ENCODE results near the gene ZNF646. TPM values are rescaled to one million over a fixed set of nuclear protein-coding genes. Genes with fewer than 3 reads are reported as not detected.

ZNF646 gene
- total and polyA plus RNA-seq, 2 donors (not counting 3 experiments of a cell fraction or from before 2014, with no cell fraction given): 4.1 to 15.9 TPM

GRCh38 chr16:31078597-31079341 lies 4.5 kb downstream of the ZNF646 start:
- no peak for TF ChIP-seq POLR2AphosphoS5 (IDR thresholded peaks at IDR 0.05; ENCODE audit: insufficient read depth, low read depth, low read length)
- Histone ChIP-seq H3K79me2 (ENCODE audit: control insufficient read depth, insufficient read depth, low read length) (peaks cover 26% of the 10 kb centered on the region), H2AFZ (ENCODE audit: low read depth, low read length) (no peak overlapping the region), H4K20me1 (replicated peaks; ENCODE audit: control insufficient read depth, extremely low read depth, insufficient read depth, low read length) (no peaks in the 10 kb centered on the region), H3K4me1 (ENCODE audit: control insufficient read depth, extremely low read depth, insufficient read depth, low read length) (peaks cover 4% of the 10 kb centered on the region), H3K9me1 (replicated peaks; ENCODE audit: control insufficient read depth, extremely low read depth, insufficient read depth, low read length) (no peaks in the 10 kb centered on the region), H3K9me3 (replicated peaks; ENCODE audit: control insufficient read depth, insufficient read depth, low read length) (no peaks in the 10 kb centered on the region), H3K36me3 (ENCODE audit: control insufficient read depth in 2 of 2, extremely low read depth in 1 of 2, insufficient read depth in 2 of 2, low read length in 2 of 2) (peaks cover 3 to 37% of the 10 kb centered on the region in 2 experiments), H3K4me3 (replicated peaks in 1 of 3; ENCODE audit: insufficient read depth in 1 of 3, low read depth in 1 of 3, low read length in 3 of 3) (no peak overlapping the region), H3K27ac (ENCODE audit: insufficient read depth, low read depth, low read length) (no peak overlapping the region), H3K9ac (replicated peaks; ENCODE audit: extremely low read depth, insufficient read depth, low read length) (no peak overlapping the region), H3K4me2 (ENCODE audit: insufficient read depth, low read length) (no peak overlapping the region), H3K27me3 (ENCODE audit: control insufficient read depth in 2 of 2, insufficient read depth in 2 of 2, low read length in 2 of 2) (no peaks in the 10 kb centered on the region)
- POLR2A ChIA-PET: no interaction called here
- intact Hi-C loops (cut with micrococcal nuclease) (loop anchor here (10.0 kb wide), 1 partner anchor 786 kb away; no protein-coding TSS in a partner anchor), dilution Hi-C loops (cut with MboI; ENCODE audit: extremely low pct_ligation_motif_present, low sequenced_read_pairs) (no loop called here)
- CTCF ChIA-PET: no interaction called here
- BruUV-seq (replicated peaks): no TSS peak
- DNase-seq (ENCODE audit: low read depth, low spot score) (no peak), FAIRE-seq (no peak)

- no peak overlapping the region for H3K9ac ChIP-seq (replicated peaks; ENCODE audit: extremely low read depth, insufficient read depth, low read length)
- ChIA-PET POLR2A (no interaction called here), CTCF (no interaction called here)
- no TSS peak for BruUV-seq (replicated peaks)
- H3K36me3 ChIP-seq (ENCODE audit: control insufficient read depth in 2 of 2, extremely low read depth in 1 of 2, insufficient read depth in 2 of 2, low read length in 2 of 2): peaks cover 3 to 38% of the 10 kb centered on the region in 2 experiments
- H3K9me1 ChIP-seq (replicated peaks; ENCODE audit: control insufficient read depth, extremely low read depth, insufficient read depth, low read length): no peaks in the 10 kb centered on the region
- H3K4me2 ChIP-seq (ENCODE audit: insufficient read depth, low read length): no peak overlapping the region
- H3K9me3 ChIP-seq (replicated peaks; ENCODE audit: control insufficient read depth, insufficient read depth, low read length): no peaks in the 10 kb centered on the region
- dilution Hi-C loops (cut with MboI; ENCODE audit: extremely low pct_ligation_motif_present, low sequenced_read_pairs) (no loop called here), intact Hi-C loops (cut with micrococcal nuclease) (loop anchor here (10.0 kb wide), 1 partner anchor 785 kb away; no protein-coding TSS in a partner anchor)
- no peaks in the 10 kb centered on the region for H4K20me1 ChIP-seq (replicated peaks; ENCODE audit: control insufficient read depth, extremely low read depth, insufficient read depth, low read length)
- TF ChIP-seq EZH2 (IDR thresholded peaks at IDR 0.05; ENCODE audit: borderline replicate concordance, low read depth, low read length, severe bottlenecking) (no peak), FOS (IDR thresholded peaks at IDR 0.05; ENCODE audit: borderline replicate concordance, insufficient read depth, low read length) (no peak)
- TF ChIP-seq, protein P1, sequence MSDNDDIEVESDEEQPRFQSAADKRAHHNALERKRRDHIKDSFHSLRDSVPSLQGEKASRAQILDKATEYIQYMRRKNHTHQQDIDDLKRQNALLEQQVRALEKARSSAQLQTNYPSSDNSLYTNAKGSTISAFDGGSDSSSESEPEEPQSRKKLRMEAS (IDR thresholded peaks at IDR 0.05; ENCODE audit: insufficient read depth, insufficient read length): no peak
- no peak overlapping the region for H2AFZ ChIP-seq (ENCODE audit: low read depth, low read length)
- H3K79me2 ChIP-seq (ENCODE audit: control insufficient read depth, insufficient read depth, low read length): peaks cover 26% of the 10 kb centered on the region
- H3K4me1 ChIP-seq (ENCODE audit: control insufficient read depth, extremely low read depth, insufficient read depth, low read length): peaks cover 4% of the 10 kb centered on the region
- no peak overlapping the region for H3K4me3 ChIP-seq (replicated peaks in 1 of 3; ENCODE audit: insufficient read depth in 1 of 3, low read depth in 1 of 3, low read length in 3 of 3)
- DNase-seq (ENCODE audit: low read depth, low spot score) (no peak), FAIRE-seq (no peak)
- H3K27ac ChIP-seq (ENCODE audit: insufficient read depth, low read depth, low read length): no peak overlapping the region
- H3K27me3 ChIP-seq (ENCODE audit: control insufficient read depth in 2 of 2, insufficient read depth in 2 of 2, low read length in 2 of 2): no peaks in the 10 kb centered on the region
These were observed 5.2 kb downstream of the ZNF646 start for GRCh38 chr16:31079342-31079944.

Measured in endothelial cell of umbilical vein (primary cell).